ENCODE measurements around the gene LRFN4.

The LRFN4 gene

GRCh38 chr11:66875378-66875777 lies 18.5 kb downstream of the LRFN4 start:
- no peak overlapping the region for H3K4me3 ChIP-seq (ENCODE audit: low read depth in 1 of 2, low read length in 1 of 2)
- TF ChIP-seq CTCF (IDR thresholded peaks at IDR 0.05) = no peak
- no peak overlapping the region for H3K27ac ChIP-seq
- no peaks in the 10 kb centered on the region for H3K4me1 ChIP-seq (ENCODE audit: control insufficient read depth in 1 of 2, insufficient read depth in 1 of 2, low read depth in 1 of 2, low read length in 1 of 2)
- peaks cover 5% of the 10 kb centered on the region for H3K27me3 ChIP-seq
- no peaks in the 10 kb centered on the region for H3K36me3 ChIP-seq
- no peaks in the 10 kb centered on the region for H3K9me3 ChIP-seq

- no peak for TF ChIP-seq CTCF (IDR thresholded peaks at IDR 0.05)
- no peaks in the 10 kb centered on the region for H3K9me3 ChIP-seq
- H3K36me3 ChIP-seq = no peaks in the 10 kb centered on the region
- H3K4me1 ChIP-seq (ENCODE audit: control insufficient read depth in 1 of 2, insufficient read depth in 1 of 2, low read depth in 1 of 2, low read length in 1 of 2) = no peaks in the 10 kb centered on the region
- peaks cover 12% of the 10 kb centered on the region for H3K27me3 ChIP-seq
- no peak overlapping the region for H3K27ac ChIP-seq
- no peak overlapping the region for H3K4me3 ChIP-seq (ENCODE audit: low read depth in 1 of 2, low read length in 1 of 2)
Observed at GRCh38 chr11:66877588-66878385, 20.9 kb downstream of the LRFN4 start.

- H3K27ac ChIP-seq = no peak overlapping the region
- TF ChIP-seq CTCF (IDR thresholded peaks at IDR 0.05) = no peak
- H3K4me1 ChIP-seq (ENCODE audit: control insufficient read depth in 1 of 2, insufficient read depth in 1 of 2, low read depth in 1 of 2, low read length in 1 of 2) = no peaks in the 10 kb centered on the region
- H3K36me3 ChIP-seq = no peaks in the 10 kb centered on the region
- H3K4me3 ChIP-seq (ENCODE audit: low read depth in 1 of 2, low read length in 1 of 2) = no peak overlapping the region
- H3K27me3 ChIP-seq = peaks cover 12% of the 10 kb centered on the region
- no peaks in the 10 kb centered on the region for H3K9me3 ChIP-seq
Observed at GRCh38 chr11:66878474-66878873, 21.6 kb downstream of the LRFN4 start.

GRCh38 chr11:66879000-66879399 lies 22.1 kb downstream of the LRFN4 start:
- TF ChIP-seq CTCF (IDR thresholded peaks at IDR 0.05) = no peak
- Histone ChIP-seq H3K36me3 (no peaks in the 10 kb centered on the region), H3K27ac (no peak overlapping the region), H3K4me1 (ENCODE audit: control insufficient read depth in 1 of 2, insufficient read depth in 1 of 2, low read depth in 1 of 2, low read length in 1 of 2) (no peaks in the 10 kb centered on the region), H3K27me3 (peaks cover 12% of the 10 kb centered on the region), H3K4me3 (ENCODE audit: low read depth in 1 of 2, low read length in 1 of 2) (no peak overlapping the region), H3K9me3 (no peaks in the 10 kb centered on the region)

GRCh38 chr11:66879583-66879982 lies 22.7 kb downstream of the LRFN4 start:
- TF ChIP-seq CTCF (IDR thresholded peaks at IDR 0.05) = no peak
- Histone ChIP-seq H3K4me3 (ENCODE audit: low read depth in 1 of 2, low read length in 1 of 2) (no peak overlapping the region), H3K27ac (no peak overlapping the region), H3K27me3 (peaks cover 12% of the 10 kb centered on the region), H3K9me3 (no peaks in the 10 kb centered on the region), H3K36me3 (no peaks in the 10 kb centered on the region), H3K4me1 (ENCODE audit: control insufficient read depth in 1 of 2, insufficient read depth in 1 of 2, low read depth in 1 of 2, low read length in 1 of 2) (no peaks in the 10 kb centered on the region)
